GM19452 (cell line): Measurements from ENCODE around the gene FBN1.

ENCODE experiments used
- ATAC-seq: cut with Tn5 transposase; IDR thresholded peaks from one replicate; pipeline ENCODE4 v1.9.1; 2021; ENCODE audit not compliant: unreplicated experiment

Gene FBN1

GRCh38 chr15:48522123-48522522 lies 123.4 kb downstream of the FBN1 start:
- no peak for ATAC-seq

DNA sequence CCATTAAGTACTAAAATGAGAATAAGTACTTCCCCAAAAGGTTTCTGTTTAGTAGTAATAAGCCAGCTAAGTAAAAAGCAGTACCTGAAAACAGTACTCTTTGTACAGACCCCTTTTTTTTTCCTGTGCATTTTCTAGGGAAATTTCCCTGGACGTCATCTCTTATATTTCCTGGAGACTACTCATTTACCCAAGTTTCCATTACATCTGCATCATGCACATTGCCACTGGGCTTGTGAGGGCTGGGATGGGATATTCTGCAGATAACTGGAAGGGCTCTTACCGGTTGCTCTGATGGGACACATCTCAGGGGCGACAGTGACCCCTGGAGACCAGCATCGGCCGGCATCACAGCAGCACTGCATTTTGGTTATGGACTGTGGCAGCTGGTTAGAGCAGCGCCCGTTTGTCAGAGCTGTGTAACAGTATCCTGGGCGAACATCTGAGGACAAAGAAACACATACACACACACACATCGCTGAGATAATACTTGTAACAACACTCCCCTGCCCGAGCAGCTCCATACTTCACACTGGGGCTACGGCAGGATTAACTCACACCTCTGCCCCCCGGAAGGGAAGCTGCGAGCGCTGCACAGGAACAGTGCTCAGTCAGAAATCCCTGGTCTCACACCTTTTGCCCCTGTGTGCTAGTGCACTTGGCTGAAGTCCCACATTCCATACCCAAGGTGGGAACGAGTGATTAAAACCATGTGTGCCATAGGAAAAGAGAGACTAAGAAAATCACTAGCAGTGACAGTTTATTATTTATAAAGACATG lies 124.9 kb downstream of the FBN1 start:
- ATAC-seq, result no peak

- ATAC-seq, result no peak
These were observed 129.4 kb downstream of the FBN1 start for GRCh38 chr15:48516121-48516520.

GRCh38 chr15:48515500-48515899 lies 130.0 kb downstream of the FBN1 start:
- no peak for ATAC-seq

DNA sequence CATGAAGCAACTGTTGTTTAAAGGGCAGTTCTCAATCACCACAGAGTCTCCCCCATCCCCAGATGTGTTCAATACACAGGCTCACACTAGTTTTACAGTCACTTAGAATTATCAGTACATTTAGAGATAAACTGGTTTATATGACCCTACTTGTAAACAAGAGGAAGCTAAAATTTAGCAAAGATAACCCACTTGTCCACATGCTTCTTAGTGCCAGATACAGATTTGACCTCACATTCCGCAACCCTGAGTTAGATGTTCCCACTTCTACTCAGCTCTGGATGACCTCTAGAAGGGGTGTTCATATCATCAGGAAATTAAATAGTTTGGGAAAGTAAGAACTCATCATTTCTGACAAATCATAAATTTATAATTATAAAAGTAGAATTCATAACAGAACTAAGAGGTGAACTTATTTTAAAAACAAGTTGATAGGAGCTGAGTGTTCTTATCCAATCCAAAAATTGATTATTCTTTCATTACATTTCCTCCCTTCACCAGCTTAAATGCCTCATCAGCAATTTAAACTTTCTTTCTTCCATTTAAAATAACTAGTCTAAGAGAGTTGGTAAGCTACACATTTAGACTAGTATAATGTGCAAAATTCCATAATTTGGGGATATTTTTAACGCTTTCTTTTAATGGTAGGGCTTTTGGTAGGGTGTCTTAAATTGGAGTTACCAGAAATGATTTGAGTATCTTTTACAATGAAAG lies 131.2 kb downstream of the FBN1 start:
- ATAC-seq, result no peak

GRCh38 chr15:48510976-48511375 lies 134.5 kb downstream of the FBN1 start:
- no peak for ATAC-seq

GRCh38 chr15:48507416-48508065 lies 138.0 kb downstream of the FBN1 start:
- ATAC-seq, result peak; percentile 82

DNA sequence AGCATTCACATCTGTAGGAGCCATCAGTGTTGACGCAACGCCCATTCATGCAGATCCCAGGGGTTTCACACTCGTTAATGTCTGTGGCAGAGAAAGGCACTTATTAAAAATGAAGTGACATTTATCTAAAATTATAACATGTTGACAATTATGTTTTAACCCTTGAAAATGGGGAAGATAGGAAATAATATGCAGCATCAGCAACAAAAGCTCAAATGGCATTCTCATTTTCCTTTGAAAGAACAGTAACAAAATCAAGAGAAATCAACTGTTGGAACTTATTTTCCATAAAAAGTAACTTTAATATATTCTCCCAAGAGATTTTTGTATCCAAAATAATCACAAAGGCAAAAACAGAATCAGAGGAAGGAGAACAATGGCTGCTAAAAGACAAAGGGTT lies 140.4 kb downstream of the FBN1 start:
- ATAC-seq, result no peak

- no peak for ATAC-seq
These were observed 144.3 kb downstream of the FBN1 start for GRCh38 chr15:48501208-48501607.

DNA sequence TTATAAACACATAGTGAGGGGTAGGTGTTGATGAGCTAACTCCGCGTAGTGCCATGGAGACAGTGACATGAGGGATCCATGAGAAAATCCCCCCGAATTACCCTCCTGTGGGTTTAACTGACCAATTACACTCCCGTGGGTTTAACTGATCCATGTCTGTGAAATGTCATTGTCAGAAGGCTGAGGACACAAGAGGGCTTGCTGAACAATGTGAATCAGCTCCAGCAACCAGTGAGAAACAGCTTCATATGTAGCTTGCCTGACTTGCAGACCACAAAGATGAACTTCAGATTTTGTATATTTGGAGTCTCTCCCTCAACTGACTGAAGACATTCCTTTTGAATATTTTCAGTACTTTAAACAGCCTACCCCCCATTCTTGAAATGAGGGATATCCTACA lies 144.9 kb downstream of the FBN1 start:
- no peak for ATAC-seq

- ATAC-seq, result no peak
These were observed 145.5 kb downstream of the FBN1 start for GRCh38 chr15:48499978-48500377.

GRCh38 chr15:48498828-48499227 lies 146.7 kb downstream of the FBN1 start:
- no peak for ATAC-seq

DNA sequence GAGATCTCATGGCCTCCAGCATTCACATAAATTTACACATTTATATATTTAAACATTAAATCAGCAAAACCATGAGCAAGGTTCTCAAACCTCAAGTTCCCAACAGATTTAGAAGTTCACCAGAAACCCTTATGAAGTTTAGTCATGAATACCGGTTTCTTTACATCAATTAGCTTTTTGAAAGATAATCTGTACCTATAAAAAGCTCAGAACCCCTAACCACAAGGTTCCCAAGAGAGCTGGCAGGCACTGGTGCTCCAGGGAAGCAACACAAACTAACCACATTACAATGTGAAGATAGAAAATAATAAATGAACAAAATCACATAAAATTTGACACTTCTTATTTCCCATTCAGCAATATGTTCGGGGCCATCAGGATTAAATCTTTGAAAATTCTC lies 150.9 kb downstream of the FBN1 start:
- ATAC-seq, result no peak

GRCh38 chr15:48493763-48494225 lies 151.7 kb downstream of the FBN1 start:
- ATAC-seq, result no peak

DNA sequence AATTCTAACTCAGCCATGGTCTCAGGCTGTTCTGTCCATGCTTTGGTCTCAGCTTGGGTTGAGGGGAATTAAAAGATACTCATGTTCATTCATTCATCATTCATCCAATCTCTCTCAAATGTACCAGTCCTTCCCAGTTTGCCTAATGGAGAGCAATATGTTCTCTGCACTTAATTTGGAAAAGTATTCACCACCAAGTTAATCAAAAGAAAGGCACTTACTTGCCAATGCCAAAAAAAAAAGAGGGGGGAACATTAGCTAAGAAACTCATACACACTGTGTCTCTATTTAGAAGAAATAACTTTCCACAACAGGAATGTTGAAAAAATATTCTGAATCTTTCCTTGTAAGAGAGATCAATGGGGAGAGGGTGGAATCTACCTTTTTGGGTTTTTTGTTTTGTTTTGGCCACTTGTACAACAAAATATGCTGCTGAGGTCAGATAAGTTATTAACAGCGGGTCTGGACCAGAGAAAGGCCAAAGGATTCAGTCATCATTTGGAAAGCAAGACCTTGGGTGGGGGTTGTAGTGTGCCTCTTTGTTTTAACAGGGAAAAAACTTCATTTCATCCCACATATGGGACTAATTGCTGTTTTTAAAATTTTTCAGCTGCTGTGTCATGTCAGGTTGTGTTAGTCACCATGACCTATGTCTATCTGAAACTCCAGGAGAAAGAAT lies 152.3 kb downstream of the FBN1 start:
- no peak for ATAC-seq

DNA sequence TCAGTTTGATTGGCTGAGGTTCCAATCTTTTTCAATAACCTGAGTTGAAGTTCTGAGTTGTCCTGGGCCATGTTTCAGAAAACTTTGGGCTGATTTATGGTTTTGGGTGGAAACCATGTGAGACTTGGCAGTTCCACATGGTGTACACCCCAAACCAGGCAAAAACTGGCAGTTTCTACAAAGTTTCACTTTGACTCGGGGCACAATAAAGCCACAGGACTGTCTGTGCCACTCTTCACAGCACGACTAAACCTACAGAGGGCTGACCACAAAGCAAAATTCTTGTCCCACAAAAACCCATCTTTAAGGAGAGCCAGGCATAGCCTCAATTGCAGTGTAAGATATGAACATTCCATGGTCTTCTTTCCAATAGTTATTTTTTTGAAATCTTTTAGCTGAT lies 159.3 kb downstream of the FBN1 start:
- ATAC-seq, result no peak

GRCh38 chr15:48481802-48482201 lies 163.7 kb downstream of the FBN1 start:
- ATAC-seq, result no peak

- no peak for ATAC-seq
These were observed 165.8 kb downstream of the FBN1 start for GRCh38 chr15:48479751-48480150.

DNA sequence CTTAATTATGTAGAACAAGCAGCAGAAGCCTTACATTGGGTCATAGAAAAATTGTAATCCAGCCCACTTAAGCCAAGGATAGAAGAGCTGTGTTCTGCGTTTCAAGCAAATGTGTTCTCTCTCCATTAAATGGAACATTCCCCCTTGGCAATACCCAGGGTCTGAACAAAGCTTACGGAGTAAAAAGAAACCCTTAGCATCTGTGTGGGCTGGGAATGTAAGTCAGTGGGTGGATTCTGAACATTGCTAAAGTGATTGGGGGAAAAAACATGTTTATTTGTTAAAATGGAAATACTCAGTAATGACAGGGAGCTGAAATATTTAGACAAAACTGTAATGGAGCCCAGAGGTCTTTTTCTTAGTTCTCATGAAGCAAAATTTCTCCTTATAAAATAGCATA lies 166.9 kb downstream of the FBN1 start:
- ATAC-seq, result no peak

GRCh38 chr15:48477795-48478360 lies 167.6 kb downstream of the FBN1 start:
- ATAC-seq, result no peak
